GM11168 (cell line): ENCODE measurements around the gene HADH.
"Not testable (repeated sequence)": the region's sequence is repeated elsewhere in the genome, so short reads cannot be mapped to it uniquely, and the experiment has no call there.

Experiments used
- in situ Hi-C: fragments of 300-500 bp; cut with MboI; formaldehyde crosslinking; loops from one replicate; pipeline ENCODE4 v1.12.0; 2022; ENCODE audit warnings: low sequenced_read_pairs; ENCODE audit not compliant: unreplicated experiment

HADH gene

GRCh38 chr4:108029016-108029720, 39.5 kb downstream of the HADH start:
- in situ Hi-C loops: loop anchor here (10.0 kb wide), 1 partner anchor 546 kb away; no protein-coding TSS in a partner anchor

GRCh38 chr4:108029731-108030130, 40.0 kb downstream of the HADH start:
- in situ Hi-C loops: loop anchor here (10.0 kb wide), 1 partner anchor 545 kb away; no protein-coding TSS in a partner anchor

- in situ Hi-C loops: no loop called here
These were observed 40.6 kb downstream of the HADH start for GRCh38 chr4:108030332-108030731.

GRCh38 chr4:108031427-108032083, 41.9 kb downstream of the HADH start:
- in situ Hi-C loops: no loop called here

- in situ Hi-C loops: no loop called here
These were observed 43.7 kb downstream of the HADH start for GRCh38 chr4:108033348-108033747.

GRCh38 chr4:108034565-108034964, 44.9 kb downstream of the HADH start:
- in situ Hi-C loops: no loop called here

GRCh38 chr4:108035691-108036090, 46.0 kb downstream of the HADH start:
- in situ Hi-C loops: no loop called here

- in situ Hi-C loops: no loop called here
These were observed 46.5 kb downstream of the HADH start for GRCh38 chr4:108036213-108036612.

- in situ Hi-C loops: no loop called here
These were observed 48.2 kb downstream of the HADH start for GRCh38 chr4:108037884-108038283.

GRCh38 chr4:108042927-108043326, 53.2 kb downstream of the HADH start:
- in situ Hi-C loops: no loop called here

GRCh38 chr4:108043526-108043925, 53.8 kb downstream of the HADH start:
- in situ Hi-C loops: no loop called here

- in situ Hi-C loops: no loop called here
These were observed 55.4 kb downstream of the HADH start for GRCh38 chr4:108044951-108045686.

- in situ Hi-C loops: no loop called here
These were observed 56.0 kb downstream of the HADH start for GRCh38 chr4:108045687-108046024.

GRCh38 chr4:108047199-108047598, 57.5 kb downstream of the HADH start:
- in situ Hi-C loops: no loop called here

- in situ Hi-C loops: no loop called here
These were observed 58.5 kb downstream of the HADH start for GRCh38 chr4:108048157-108048556.

GRCh38 chr4:108048997-108049396, 59.3 kb downstream of the HADH start:
- in situ Hi-C loops: no loop called here

GRCh38 chr4:108049406-108049805, 59.7 kb downstream of the HADH start:
- in situ Hi-C loops: no loop called here

- in situ Hi-C loops: not testable (repeated sequence)
These were observed 60.8 kb downstream of the HADH start for GRCh38 chr4:108050166-108051111.

GRCh38 chr4:108051343-108051742, 61.7 kb downstream of the HADH start:
- in situ Hi-C loops: no loop called here

- in situ Hi-C loops: no loop called here
These were observed 63.0 kb downstream of the HADH start for GRCh38 chr4:108052558-108053120.
